Measurements from ENCODE around the gene MEIS1. TPM values are rescaled to one million over a fixed set of nuclear protein-coding genes. Genes with fewer than 3 reads are reported as not detected.

Gene MEIS1
- total RNA-seq, 1 experiment from 2014 or later: 89.4 TPM

GRCh38 chr2:66497431-66498288 lies 62.7 kb downstream of the MEIS1 start:
- POLR2A ChIA-PET (ENCODE audit: low non-redundant PET): no interaction called here
- H3K4me3 ChIP-seq (ENCODE audit: low read depth, low read length, poor library complexity, severe bottlenecking): no peak overlapping the region
- BruUV-seq (replicated peaks): no TSS peak
- TF ChIP-seq EZH2 (IDR thresholded peaks at IDR 0.05; ENCODE audit: borderline replicate concordance, low read depth, low read length, poor library complexity, severe bottlenecking) (no peak), CTCF (conservative IDR thresholded peaks at IDR 0.05; ENCODE audit: low read depth, low read length) (peak; percentile 40; the same call in 1 of the 2 replicates)
- DNase-seq (ENCODE audit: low spot score): no peak
- H3K27me3 ChIP-seq (replicated peaks; ENCODE audit: insufficient read depth, low read depth, low read length, poor library complexity): no peaks in the 10 kb centered on the region
- intact Hi-C loops (cut with micrococcal nuclease; ENCODE audit: unreplicated experiment): no loop called here
- H3K4me1 ChIP-seq (ENCODE audit: insufficient read depth, low read length, poor library complexity, severe bottlenecking): peaks cover 56% of the 10 kb centered on the region
- CTCF ChIA-PET: interaction anchor here (0.7 to 0.8 kb wide), 2 partner anchors 69 to 375 kb away, joined by 3 to 4 read pairs; no protein-coding TSS in a partner anchor
- no peaks in the 10 kb centered on the region for H3K9me3 ChIP-seq (ENCODE audit: low read depth, low read length, poor library complexity, severe bottlenecking)
- peak overlapping the region; percentile 2 for H3K27ac ChIP-seq (ENCODE audit: low read depth, low read length, poor library complexity, severe bottlenecking)
- H3K36me3 ChIP-seq (ENCODE audit: insufficient read depth, low read length, poor library complexity, severe bottlenecking): peaks cover 36% of the 10 kb centered on the region

GRCh38 chr2:66498289-66498975 lies 63.5 kb downstream of the MEIS1 start:
- TF ChIP-seq CTCF (conservative IDR thresholded peaks at IDR 0.05; ENCODE audit: low read depth, low read length) (no peak), EZH2 (IDR thresholded peaks at IDR 0.05; ENCODE audit: borderline replicate concordance, low read depth, low read length, poor library complexity, severe bottlenecking) (no peak)
- H3K36me3 ChIP-seq (ENCODE audit: insufficient read depth, low read length, poor library complexity, severe bottlenecking): peaks cover 44% of the 10 kb centered on the region
- no peak overlapping the region for H3K4me3 ChIP-seq (ENCODE audit: low read depth, low read length, poor library complexity, severe bottlenecking)
- H3K27ac ChIP-seq (ENCODE audit: low read depth, low read length, poor library complexity, severe bottlenecking): peak overlapping the region; percentile 2
- no peaks in the 10 kb centered on the region for H3K27me3 ChIP-seq (replicated peaks; ENCODE audit: insufficient read depth, low read depth, low read length, poor library complexity)
- no peaks in the 10 kb centered on the region for H3K9me3 ChIP-seq (ENCODE audit: low read depth, low read length, poor library complexity, severe bottlenecking)
- intact Hi-C loops (cut with micrococcal nuclease; ENCODE audit: unreplicated experiment): no loop called here
- no peak for DNase-seq (ENCODE audit: low spot score)
- POLR2A ChIA-PET (ENCODE audit: low non-redundant PET): interaction anchor here (0.5 kb wide), 1 partner anchor 1335 kb away, joined by 4 read pairs; no protein-coding TSS in a partner anchor
- H3K4me1 ChIP-seq (ENCODE audit: insufficient read depth, low read length, poor library complexity, severe bottlenecking): peaks cover 55% of the 10 kb centered on the region
- no TSS peak for BruUV-seq (replicated peaks)
- CTCF ChIA-PET: no interaction called here

GRCh38 chr2:66501267-66501666 lies 66.3 kb downstream of the MEIS1 start:
- intact Hi-C loops (cut with micrococcal nuclease; ENCODE audit: unreplicated experiment): no loop called here
- Histone ChIP-seq H3K27me3 (replicated peaks; ENCODE audit: insufficient read depth, low read depth, low read length, poor library complexity) (no peaks in the 10 kb centered on the region), H3K4me3 (ENCODE audit: low read depth, low read length, poor library complexity, severe bottlenecking) (no peak overlapping the region), H3K9me3 (ENCODE audit: low read depth, low read length, poor library complexity, severe bottlenecking) (no peaks in the 10 kb centered on the region), H3K27ac (ENCODE audit: low read depth, low read length, poor library complexity, severe bottlenecking) (no peak overlapping the region), H3K4me1 (ENCODE audit: insufficient read depth, low read length, poor library complexity, severe bottlenecking) (peaks cover 30% of the 10 kb centered on the region), H3K36me3 (ENCODE audit: insufficient read depth, low read length, poor library complexity, severe bottlenecking) (peaks cover 32% of the 10 kb centered on the region)
- BruUV-seq (replicated peaks): no TSS peak
- ChIA-PET POLR2A (ENCODE audit: low non-redundant PET) (no interaction called here), CTCF (no interaction called here)
- no peak for TF ChIP-seq CTCF (conservative IDR thresholded peaks at IDR 0.05; ENCODE audit: low read depth, low read length)
- TF ChIP-seq EZH2 (IDR thresholded peaks at IDR 0.05; ENCODE audit: borderline replicate concordance, low read depth, low read length, poor library complexity, severe bottlenecking): no peak
- no peak for DNase-seq (ENCODE audit: low spot score)
